ENCODE measurements around the gene CCL8. TPM values are rescaled to one million over a fixed set of nuclear protein-coding genes. Genes with fewer than 3 reads are reported as not detected.

The CCL8 gene
- polyA plus RNA-seq, 1 donor from 2014 or later = not detected

DNA sequence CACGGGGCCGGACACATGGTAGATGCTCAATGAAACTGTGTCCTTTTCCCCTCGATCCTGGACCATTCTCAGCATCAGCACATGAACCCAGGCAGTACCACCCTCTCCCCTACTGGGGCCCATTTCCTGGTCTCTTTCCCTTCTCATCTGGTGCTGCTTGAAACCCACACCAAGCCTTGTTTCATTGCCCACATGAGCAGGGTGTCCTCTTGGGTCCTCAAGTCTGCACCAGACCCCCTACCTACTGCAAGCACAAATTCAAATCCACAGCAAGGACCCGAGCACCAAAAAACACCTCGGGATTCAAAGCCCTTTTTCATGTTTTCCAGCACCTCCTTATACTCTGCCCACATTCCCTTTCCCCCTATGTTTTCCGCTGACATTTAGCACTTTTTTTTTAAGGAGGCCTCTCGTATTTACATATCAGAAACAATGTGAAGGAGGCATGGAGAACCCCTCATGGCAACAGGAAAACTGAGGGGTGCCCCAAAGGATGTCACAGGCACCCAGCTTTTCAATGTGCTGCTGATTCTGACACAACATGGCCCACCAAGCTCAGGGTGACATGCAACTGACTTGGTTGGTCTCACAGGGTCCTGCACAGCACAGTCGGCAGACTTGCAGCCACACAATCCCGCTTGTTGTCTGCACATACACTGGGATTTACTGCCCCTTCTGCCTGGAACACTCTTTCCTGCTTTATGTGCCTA is 48.4 kb downstream of the CCL8 start:
- Mint-ChIP-seq H3K27me3 (peaks cover 16% of the 10 kb centered on the region), H3K4me1 (peaks cover 12 to 14% (median 13%) of the 10 kb centered on the region in 3 donors), H3K9me3 (peaks cover 0 to 1% (median 0%) of the 10 kb centered on the region in 3 donors), H3K36me3 (no peaks in the 10 kb centered on the region), H3K4me3 (no peak overlapping the region), H3K27ac (no peak overlapping the region)

- H3K9me3 Mint-ChIP-seq = peaks cover 0 to 1% (median 0%) of the 10 kb centered on the region in 3 donors
- peaks cover 14% of the 10 kb centered on the region for H3K27me3 Mint-ChIP-seq
- H3K4me1 Mint-ChIP-seq = peaks cover 12 to 14% (median 13%) of the 10 kb centered on the region in 3 donors
- no peak overlapping the region for H3K27ac Mint-ChIP-seq
- H3K4me3 Mint-ChIP-seq = no peak overlapping the region
- H3K36me3 Mint-ChIP-seq = no peaks in the 10 kb centered on the region
Observed at GRCh38 chr17:34368196-34368945, 49.1 kb downstream of the CCL8 start.

DNA sequence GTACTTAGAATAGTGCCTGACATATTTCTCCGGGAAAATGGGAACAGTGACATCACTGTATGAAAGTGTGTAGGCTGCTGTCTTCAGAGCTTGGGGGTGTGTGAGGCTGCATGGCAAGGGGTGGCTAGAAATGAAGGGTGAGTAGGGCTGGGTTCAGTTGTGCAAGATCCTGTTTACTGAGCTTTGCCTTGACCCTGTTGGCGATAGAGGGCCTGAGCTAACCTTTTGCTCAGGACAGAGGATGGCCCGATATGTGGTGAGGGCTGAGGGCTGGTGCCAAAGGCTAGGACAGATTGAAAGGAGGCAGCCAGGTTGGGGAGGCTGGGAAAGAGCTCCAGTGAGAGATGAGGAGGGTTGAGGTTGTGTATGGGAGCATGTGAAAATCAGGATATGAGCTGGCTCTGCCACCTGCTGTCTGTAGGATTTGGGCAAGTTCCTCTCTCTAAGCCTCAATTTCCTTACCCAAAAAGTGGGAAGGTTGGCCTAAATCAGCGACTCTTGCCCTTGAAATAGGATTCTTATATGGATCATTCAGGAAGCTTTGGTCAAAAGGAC is 49.8 kb downstream of the CCL8 start:
- peaks cover 12 to 14% (median 13%) of the 10 kb centered on the region in 3 donors for H3K4me1 Mint-ChIP-seq
- H3K27ac Mint-ChIP-seq = no peak overlapping the region
- H3K36me3 Mint-ChIP-seq = no peaks in the 10 kb centered on the region
- peaks cover 0 to under 1% (median 0%) of the 10 kb centered on the region in 3 donors for H3K9me3 Mint-ChIP-seq
- peaks cover 14% of the 10 kb centered on the region for H3K27me3 Mint-ChIP-seq
- no peak overlapping the region for H3K4me3 Mint-ChIP-seq

DNA sequence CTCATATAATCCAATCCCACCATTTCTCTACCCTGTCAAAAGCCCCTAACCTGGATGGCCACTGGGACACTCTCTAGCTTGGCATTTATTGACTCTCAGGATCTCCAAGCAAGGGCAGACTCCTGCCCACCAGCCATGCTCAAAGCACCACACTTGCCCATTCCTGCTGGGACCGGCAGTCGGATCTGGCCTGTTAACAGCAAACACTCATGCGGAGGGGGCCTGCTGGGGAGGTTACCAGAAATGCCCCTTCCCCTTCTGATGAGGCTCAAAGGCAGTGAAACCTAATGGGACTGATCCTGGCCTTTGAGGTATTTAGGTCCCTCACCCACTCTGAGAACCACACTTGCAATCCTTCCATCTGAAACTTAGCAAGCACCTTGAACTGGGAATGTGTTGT is 50.3 kb downstream of the CCL8 start:
- Mint-ChIP-seq H3K4me1 (peaks cover 12 to 14% (median 13%) of the 10 kb centered on the region in 3 donors), H3K27me3 (peaks cover 8% of the 10 kb centered on the region), H3K36me3 (no peaks in the 10 kb centered on the region), H3K4me3 (no peak overlapping the region), H3K27ac (no peak overlapping the region), H3K9me3 (no peaks in the 10 kb centered on the region)

GRCh38 chr17:34370376-34370996 is 51.3 kb downstream of the CCL8 start:
- Mint-ChIP-seq H3K36me3 (no peaks in the 10 kb centered on the region), H3K4me3 (no peak overlapping the region), H3K4me1 (peaks cover 4 to 12% (median 6%) of the 10 kb centered on the region in 3 donors), H3K27ac (no peak overlapping the region), H3K9me3 (no peaks in the 10 kb centered on the region), H3K27me3 (peaks cover 3% of the 10 kb centered on the region)

- Mint-ChIP-seq H3K36me3 (no peaks in the 10 kb centered on the region), H3K4me3 (no peak overlapping the region), H3K27ac (no peak overlapping the region), H3K27me3 (peaks cover 2% of the 10 kb centered on the region), H3K9me3 (no peaks in the 10 kb centered on the region), H3K4me1 (peaks cover 1 to 10% (median 6%) of the 10 kb centered on the region in 3 donors)
Observed at GRCh38 chr17:34370997-34371395, 51.8 kb downstream of the CCL8 start.

Other genes starting within 250 kb of the CCL8 start
- gene CCL2, start 64.2 kb upstream of the CCL8 start, polyA plus RNA-seq = not detected
- not detected for gene CCL7, start 49.2 kb upstream of the CCL8 start, polyA plus RNA-seq
- gene CCL11, start 33.7 kb upstream of the CCL8 start, polyA plus RNA-seq = not detected
- gene CCL13, start 37.0 kb downstream of the CCL8 start, polyA plus RNA-seq = not detected
- gene CCL1, start 43.8 kb downstream of the CCL8 start, polyA plus RNA-seq = not detected